Omental fat pad (tissue), 4 donors: Measurements from ENCODE around the gene CDKN2A. TPM values are rescaled to one million over a fixed set of nuclear protein-coding genes. Genes with fewer than 3 reads are reported as not detected.
A peak's percentile ranks its signal among the peaks of the same experiment; 100 is the strongest.

Experiments used
- ATAC-seq: fragments of 150-250 bp; one replicate; pipeline ENCODE4 v1.9.1; 2016; ENCODE audit warnings: mild to moderate bottlenecking, moderate library complexity; ENCODE audit not compliant: low FRiP score
- DNase-seq: peaks from one replicate; pipeline ENCODE4 v3.0.0-alpha.2; 2019; ENCODE audit warnings: low spot score
- CTCF ChIP-seq, 3 donors: fragments of 450-650 bp; IDR thresholded peaks; one replicate each; pipeline ENCODE4 v1.5.1; 2016 to 2017; ENCODE audit warnings: antibody characterized with exemption in 3 of 3, mild to moderate bottlenecking in 3 of 3, moderate library complexity in 2 of 3
- total RNA-seq, 4 donors: library from RNA; depleted of rRNA; stranded (reverse); fragments of >200 nt; gene quantifications; one replicate each; pipeline ENCODE4 v1.1.0, GENCODE V29; 2016

CDKN2A gene
- 1 to 10 TPM in 2 of 4 donors, under 1 TPM in 2; 0.72 to 3.0 (median 1.8) TPM for total RNA-seq

GRCh38 chr9:21993893-21994555 is at the start of gene CDKN2A:
Gene CDKN2A (minus strand): TSS chr9:21994392.
- TF ChIP-seq CTCF (IDR thresholded peaks at IDR 0.05) = no peak
- DNase-seq (no peak), ATAC-seq (no peak)

DNA sequence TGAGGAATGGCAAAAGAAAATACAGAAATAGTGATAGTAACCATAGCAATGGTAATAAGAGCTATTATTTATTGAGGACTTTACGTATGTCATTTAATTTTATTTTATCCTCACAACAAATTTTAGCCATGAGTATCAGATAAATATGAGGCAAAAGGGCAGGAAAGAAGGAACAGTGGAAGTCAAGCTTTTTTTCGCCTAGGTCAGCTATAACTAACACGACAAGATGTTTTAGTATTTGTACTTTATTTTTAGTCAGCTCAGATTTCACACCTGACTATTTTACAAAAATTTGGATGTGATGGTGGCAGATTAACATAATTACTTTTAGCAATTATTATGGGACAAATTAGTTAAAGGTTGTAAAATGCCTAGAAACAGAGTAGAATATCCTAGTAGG is 49.7 kb upstream of the CDKN2A start:
- no peak for TF ChIP-seq CTCF (IDR thresholded peaks at IDR 0.05)

DNA sequence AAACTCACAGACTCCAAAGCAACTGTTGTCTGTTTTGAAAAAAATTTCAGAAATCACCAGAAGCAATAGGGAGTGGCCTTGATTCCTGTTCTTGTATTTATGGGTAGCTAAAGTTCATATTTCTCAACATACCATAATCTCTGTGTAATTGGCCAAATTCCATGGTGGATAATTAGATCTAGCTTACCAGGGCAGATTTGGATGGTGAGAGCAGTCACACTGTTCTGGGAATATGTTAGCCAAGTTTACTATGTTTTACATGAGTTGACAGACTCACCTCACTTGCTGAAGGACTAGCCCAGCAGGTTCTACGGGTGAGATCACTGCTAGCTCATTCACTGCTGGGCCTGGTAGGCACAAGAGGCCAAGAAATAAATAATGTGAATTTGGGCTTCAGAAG is 47.6 kb upstream of the CDKN2A start:
- TF ChIP-seq CTCF (IDR thresholded peaks at IDR 0.05) = no peak
- ATAC-seq (no peak), DNase-seq (no peak)

More for the DNA sequence above, 49.7 kb upstream of the CDKN2A start:
- ATAC-seq (no peak), DNase-seq (no peak)

- ATAC-seq = no peak
Measured at GRCh38 chr9:22041344-22041743, 47.2 kb upstream of the CDKN2A start.

DNA sequence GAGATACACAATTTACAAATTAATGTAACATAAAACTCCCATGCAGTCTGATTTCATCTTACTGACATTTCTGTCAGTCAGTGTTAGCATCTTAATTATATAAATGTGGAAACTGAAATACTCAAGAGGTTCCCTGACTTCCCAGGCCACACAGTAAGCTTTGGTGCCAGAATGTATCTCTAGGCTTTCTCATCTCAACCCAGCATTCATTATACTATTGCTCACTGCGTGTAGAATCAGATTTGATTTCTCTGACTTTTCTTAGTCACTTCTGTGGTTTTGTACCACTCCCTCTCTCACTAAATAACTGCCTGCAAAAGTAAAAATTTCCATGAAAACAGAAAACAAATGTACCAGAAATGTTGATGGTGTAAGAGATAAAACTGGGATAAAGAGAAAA is 46.6 kb upstream of the CDKN2A start:
- DNase-seq (no peak), ATAC-seq (no peak)
- TF ChIP-seq CTCF (IDR thresholded peaks at IDR 0.05) = no peak

More at GRCh38 chr9:22041344-22041743, 47.2 kb upstream of the CDKN2A start:
- no peak for TF ChIP-seq CTCF (IDR thresholded peaks at IDR 0.05)
- DNase-seq = no peak

DNA sequence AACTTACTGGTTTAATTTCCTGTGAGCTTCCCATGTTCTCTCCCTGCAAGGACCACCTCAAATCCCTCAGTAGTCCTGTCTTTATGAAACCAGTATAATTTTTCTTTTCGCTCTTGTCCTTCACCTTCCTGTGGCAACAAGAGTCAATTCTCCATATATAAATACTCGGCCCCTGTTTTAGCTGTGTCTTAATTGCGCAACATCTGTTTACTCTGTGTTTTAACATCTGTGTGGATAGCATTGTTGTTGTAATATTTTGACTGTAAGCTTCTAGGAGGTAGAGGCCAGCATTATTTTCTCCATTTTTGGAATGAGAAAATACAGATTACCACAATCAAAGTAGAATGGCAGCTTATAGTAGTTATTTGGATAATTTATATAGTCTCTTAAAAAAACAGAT is 45.1 kb upstream of the CDKN2A start:
- no peak for TF ChIP-seq CTCF (IDR thresholded peaks at IDR 0.05)
- ATAC-seq (no peak), DNase-seq (no peak)

GRCh38 chr9:22037954-22038690 is 43.9 kb upstream of the CDKN2A start:
- no peak for TF ChIP-seq CTCF (IDR thresholded peaks at IDR 0.05)
- ATAC-seq = peak; percentile 22
- no peak for DNase-seq
